NCI-H345 treated with DMSO at 0.1 percent for 48 hours (cell line): ENCODE measurements around the gene GGPS1.
A peak's percentile ranks its signal among the peaks of the same experiment; 100 is the strongest.
"Not testable (repeated sequence)": the region's sequence is repeated elsewhere in the genome, so short reads cannot be mapped to it uniquely, and the experiment has no call there.

Experiments used
- DNase-seq: peaks from one replicate; lab custom pipeline; 2025; ENCODE audit not compliant: unreplicated experiment; lab: John Stamatoyannopoulos, UW

Gene GGPS1

GRCh38 chr1:235328271-235329138 lies at the start of gene GGPS1:
TSS of gene GGPS1 (plus strand) at chr1:235328570. CDS start at chr1:235335265, 6,695 bp downstream.
- DNase-seq: peak; percentile 98

DNA sequence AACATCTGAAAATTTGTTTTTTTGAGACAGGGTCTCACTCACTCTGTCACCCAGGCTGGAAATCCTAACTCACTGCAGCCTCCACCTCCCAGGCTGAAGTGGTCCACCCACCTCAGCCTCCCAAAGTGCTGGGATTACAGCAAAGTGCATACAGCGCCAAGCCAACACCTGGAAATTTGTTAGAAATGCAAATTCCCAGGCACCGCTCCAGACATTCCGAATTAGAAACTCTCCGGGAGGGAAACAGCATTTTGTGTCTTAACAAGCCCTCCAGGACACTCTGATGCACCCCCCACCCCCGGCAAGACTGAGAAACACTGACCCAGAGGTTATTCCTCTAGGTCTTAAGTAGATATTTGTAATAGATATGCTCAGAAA lies 49.5 kb upstream of the GGPS1 start:
- DNase-seq: no peak

DNA sequence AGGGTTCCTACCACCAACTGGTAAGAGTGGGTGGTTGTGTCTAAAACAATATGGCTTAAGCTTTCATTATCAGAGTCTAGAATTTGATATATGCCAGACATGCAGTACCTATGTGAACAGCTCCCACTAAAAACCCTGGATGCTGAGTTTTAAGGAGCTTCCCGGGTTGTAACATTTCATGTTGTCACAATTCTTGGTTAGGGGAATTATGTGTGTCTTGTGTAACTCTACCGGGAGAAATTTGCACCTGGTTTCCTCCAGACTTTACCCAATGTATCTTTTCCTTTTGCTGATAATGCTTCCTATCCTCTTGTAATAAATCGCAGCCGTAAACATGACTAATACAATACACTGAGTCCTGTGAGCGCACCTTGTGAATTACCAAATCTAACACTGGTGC lies 48.7 kb upstream of the GGPS1 start:
- DNase-seq: no peak

GRCh38 chr1:235280467-235280866 lies 47.9 kb upstream of the GGPS1 start:
- DNase-seq: no peak

DNA sequence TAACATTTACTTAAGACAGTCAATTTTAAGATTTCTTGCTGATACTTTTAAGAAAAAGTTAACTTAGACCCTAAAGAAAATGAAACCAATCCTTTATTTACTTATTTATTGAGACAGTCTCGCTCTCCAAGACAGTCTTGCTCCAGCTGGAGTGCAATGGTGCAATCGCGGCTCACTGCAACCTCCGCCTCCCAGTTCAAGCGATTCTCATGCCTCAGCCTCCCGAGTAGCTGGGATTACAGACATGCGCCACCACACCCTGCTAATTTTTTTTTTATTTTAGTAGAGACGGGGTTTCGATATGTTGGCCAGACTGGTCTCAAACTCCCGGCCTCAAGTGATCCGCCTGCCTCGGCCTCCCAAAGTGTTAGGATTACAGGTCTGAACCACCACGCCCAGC lies 44.7 kb upstream of the GGPS1 start:
- DNase-seq: not testable (repeated sequence)

DNA sequence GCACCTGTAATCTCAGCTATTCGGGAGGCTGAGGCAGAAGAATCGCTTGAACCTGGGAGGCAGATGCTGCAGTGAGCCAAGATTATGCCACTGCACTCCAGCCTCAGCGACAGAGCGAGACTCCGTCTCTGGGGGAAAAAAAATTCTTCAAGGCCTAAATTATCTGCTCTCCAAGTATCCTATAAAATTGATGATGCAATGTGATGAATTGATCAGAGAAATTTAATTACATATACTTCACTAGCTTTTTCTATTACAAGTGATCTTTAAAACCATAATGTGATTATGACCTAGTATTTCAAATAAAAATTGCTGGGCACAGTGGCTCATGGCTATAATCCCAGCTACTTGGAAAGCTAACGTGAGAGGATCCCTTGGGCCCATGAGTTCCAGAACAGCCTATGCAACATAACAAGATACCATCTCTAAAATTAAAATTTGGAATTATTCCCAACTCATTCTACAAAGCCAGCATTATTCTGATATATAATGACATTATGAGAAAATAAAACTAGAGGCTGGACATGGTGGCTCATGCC lies 44.1 kb upstream of the GGPS1 start:
- no peak for DNase-seq

GRCh38 chr1:235286667-235287066 lies 41.7 kb upstream of the GGPS1 start:
- no peak for DNase-seq

- no peak for DNase-seq
Observed at GRCh38 chr1:235287208-235287882, 41.0 kb upstream of the GGPS1 start.

DNA sequence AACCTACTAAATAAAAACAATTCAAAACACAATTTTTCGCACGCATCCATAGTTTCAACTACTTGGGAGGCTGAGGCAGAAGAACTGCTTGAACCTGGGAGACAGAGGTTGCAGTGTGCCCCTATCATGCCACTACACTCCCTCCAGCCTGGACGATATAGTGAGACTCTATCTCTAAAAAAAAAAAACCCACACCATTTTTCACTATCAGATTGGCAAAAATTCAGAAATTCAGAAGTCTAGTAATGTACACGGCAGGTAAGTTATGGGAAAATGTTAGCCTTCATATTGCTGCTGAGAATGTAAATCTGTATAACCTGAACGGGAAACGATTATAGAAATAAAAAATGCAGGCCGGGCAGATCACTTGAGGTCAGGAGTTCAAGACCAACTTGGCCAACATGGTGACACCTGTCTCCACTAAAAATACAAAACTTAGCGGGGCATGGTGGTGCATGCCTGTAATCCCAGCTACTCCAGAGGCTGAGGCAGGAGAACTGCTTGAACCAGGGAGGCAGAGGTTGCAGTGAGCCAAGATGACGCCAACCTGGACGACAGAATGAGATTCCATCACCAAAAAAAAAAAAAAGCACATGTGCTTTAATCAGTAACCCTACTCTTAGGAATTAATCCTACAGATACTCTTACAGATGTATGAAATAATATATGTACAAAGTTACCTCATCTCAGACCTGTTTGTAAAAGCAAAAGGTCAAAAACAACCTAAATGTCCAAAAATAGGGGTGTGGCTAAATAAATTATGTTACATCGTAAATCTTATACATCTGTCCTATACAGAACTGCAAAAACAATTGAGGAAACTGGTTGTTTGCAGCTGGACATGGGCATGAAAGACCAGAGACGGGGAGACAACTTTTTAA lies 38.3 kb upstream of the GGPS1 start:
- DNase-seq: no peak

- no peak for DNase-seq
Observed at GRCh38 chr1:235290740-235291502, 37.4 kb upstream of the GGPS1 start.

- no peak for DNase-seq
Observed at GRCh38 chr1:235291599-235292091, 36.7 kb upstream of the GGPS1 start.

- DNase-seq: no peak
Observed at GRCh38 chr1:235292790-235293189, 35.6 kb upstream of the GGPS1 start.

DNA sequence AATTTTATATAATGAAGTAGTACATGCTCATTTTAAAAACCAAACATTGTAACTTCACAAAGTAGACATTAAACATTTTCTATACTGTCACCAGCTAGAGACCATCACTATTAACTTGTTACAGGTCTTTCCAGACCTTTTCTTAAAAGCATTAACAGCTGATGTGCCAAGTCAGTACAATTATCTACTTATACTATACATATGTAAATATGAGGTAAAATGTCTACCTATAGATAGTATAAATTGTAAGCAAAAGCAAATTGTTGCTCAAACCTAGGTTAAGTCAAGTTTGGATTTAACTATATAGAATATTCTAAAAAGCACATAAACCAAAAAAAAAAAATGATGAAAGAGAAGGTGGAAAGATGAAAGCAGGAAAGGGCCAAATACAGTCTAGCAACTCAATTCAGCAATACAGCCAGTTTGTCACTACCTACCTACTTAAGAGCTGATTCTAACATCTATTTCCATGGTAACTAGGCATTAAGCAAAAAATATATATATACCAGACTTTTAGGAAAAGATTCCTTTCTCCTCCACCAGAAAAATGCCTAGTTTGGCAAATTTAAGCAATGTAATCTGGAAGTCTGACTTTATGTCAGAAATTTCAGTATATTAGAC lies 34.9 kb upstream of the GGPS1 start:
- no peak for DNase-seq

- DNase-seq: no peak
Observed at GRCh38 chr1:235295902-235296350, 32.4 kb upstream of the GGPS1 start.

GRCh38 chr1:235296729-235297128 lies 31.6 kb upstream of the GGPS1 start:
- DNase-seq: no peak

DNA sequence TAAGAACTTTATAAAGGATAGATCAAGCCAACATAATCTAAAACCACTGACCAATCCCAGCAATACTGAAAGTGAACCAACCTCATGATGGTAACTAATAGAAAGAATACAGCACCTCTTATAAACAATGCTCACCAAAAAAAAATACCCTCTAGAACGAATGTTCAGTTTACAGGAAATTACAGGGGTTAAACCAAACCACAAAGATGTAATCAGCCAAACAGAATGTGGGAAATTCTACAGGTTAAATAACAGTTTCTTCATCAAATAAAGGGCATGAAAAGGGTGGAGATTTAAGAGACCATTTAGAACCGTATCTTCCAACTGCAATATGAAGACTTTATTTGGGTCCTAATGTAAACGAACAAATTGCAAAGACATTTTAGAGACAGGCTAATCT lies 30.8 kb upstream of the GGPS1 start:
- DNase-seq: no peak

GRCh38 chr1:235298758-235299157 lies 29.6 kb upstream of the GGPS1 start:
- DNase-seq: no peak

- DNase-seq: no peak
Observed at GRCh38 chr1:235299169-235299858, 29.1 kb upstream of the GGPS1 start.

DNA sequence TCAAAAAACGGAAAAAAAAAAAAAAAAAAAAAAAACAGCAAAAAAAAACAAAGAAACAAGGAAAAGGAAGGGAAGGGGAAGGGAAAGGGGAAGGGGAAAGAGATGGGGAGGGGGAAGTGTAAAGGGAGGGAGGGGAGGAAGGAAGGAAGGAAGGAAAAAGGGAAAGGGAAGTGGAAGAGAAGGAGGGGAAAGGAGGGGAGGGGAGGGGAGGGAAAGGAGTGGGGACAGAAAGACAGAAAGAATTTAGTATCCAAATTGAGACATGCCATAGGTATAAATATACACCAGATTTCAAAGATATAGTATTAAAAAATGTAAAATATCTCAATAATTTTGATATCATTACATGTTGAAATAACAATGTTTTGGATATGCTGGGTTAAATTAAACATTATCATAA lies 26.2 kb upstream of the GGPS1 start:
- no peak for DNase-seq
